Upper lobe of left lung (tissue), 4 donors: ENCODE results near the gene MEGF6.

Experiments used
- CTCF ChIP-seq, 6 experiments: fragments of 450-650 bp in 4 of 6; fragments of 200-600 bp in 2 of 6; sonication (generic) in 2 of 6; IDR thresholded peaks; one replicate each; pipeline ENCODE4 v1.5.1; 2016 to 2019; ENCODE audit warnings: antibody characterized with exemption in 6 of 6
- POLR2AphosphoS5 ChIP-seq, 2 donors: sonication (generic); formaldehyde crosslinking; IDR thresholded peaks; one replicate each; pipeline ENCODE4 v1.5.1; 2017; ENCODE audit warnings: antibody characterized with exemption in 2 of 2

- TF ChIP-seq CTCF (IDR thresholded peaks at IDR 0.05) (no peak), POLR2AphosphoS5 (IDR thresholded peaks at IDR 0.05) (no peak)
Observed at GRCh38 chr1:3598051-3598491, 13.2 kb downstream of the MEGF6 start.
